ENCODE measurements around the gene PDLIM1.

- TF ChIP-seq CTCF (IDR thresholded peaks at IDR 0.05) (no peak), POLR2A (IDR thresholded peaks at IDR 0.05) (no peak), EP300 (IDR thresholded peaks at IDR 0.05) (no peak)
Measured at GRCh38 chr10:95201736-95202135, 89.1 kb downstream of the PDLIM1 start.

Measured in tibial nerve (tissue), 4 donors.